ENCODE measurements around the gene NOX4.
"Not testable (repeated sequence)": the region's sequence is repeated elsewhere in the genome, so short reads cannot be mapped to it uniquely, and the experiment has no call there.

The NOX4 gene

GRCh38 chr11:89295023-89295422, 196.2 kb downstream of the NOX4 start:
- DNase-seq (ENCODE audit: low spot score) = not testable (repeated sequence)

- no peak for DNase-seq (ENCODE audit: low spot score)
Observed at GRCh38 chr11:89293965-89294679, 197.1 kb downstream of the NOX4 start.

GRCh38 chr11:89288004-89288403, 203.2 kb downstream of the NOX4 start:
- DNase-seq (ENCODE audit: low spot score) = not testable (repeated sequence)

GRCh38 chr11:89286601-89287000, 204.6 kb downstream of the NOX4 start:
- not testable (repeated sequence) for DNase-seq (ENCODE audit: low spot score)

GRCh38 chr11:89281032-89281677, 210.0 kb downstream of the NOX4 start:
- DNase-seq (ENCODE audit: low spot score) = not testable (repeated sequence)

GRCh38 chr11:89279176-89279575, 212.0 kb downstream of the NOX4 start:
- DNase-seq (ENCODE audit: low spot score) = no peak

- DNase-seq (ENCODE audit: low spot score) = no peak
Observed at GRCh38 chr11:89275966-89276365, 215.2 kb downstream of the NOX4 start.
